GM12878 (cell line): ENCODE measurements around the gene SIM1. TPM values are rescaled to one million over a fixed set of nuclear protein-coding genes. Genes with fewer than 3 reads are reported as not detected.

ENCODE experiments used
- ATAC-seq: fragments of 200-7000 bp; cut with Tn5 transposase; 3 replicates; pipeline ENCODE4 v1.9.1; 2020; ENCODE audit warnings: mild to moderate bottlenecking, moderate library complexity
- BruUV-seq: library from RNA; stranded (reverse); fragments of 400-500 nt; replicated peaks from 2 replicates; lab custom pipeline; 2021; lab: Mats Ljungman, UMichigan
- CTCF ChIA-PET: fragments of 300-600 bp; sonication (Branson Sonifier 250); formaldehyde crosslinking; extraction: SDS; loops from one replicate; lab custom pipeline; 2021; ENCODE audit warnings: inconsistent platforms; lab: Yijun Ruan, JAX
- POLR2A ChIA-PET: fragments of 350-600 bp; formaldehyde crosslinking; extraction: SDS; loops from one replicate; lab custom pipeline; 2021; ENCODE audit warnings: inconsistent platforms; lab: Charles Lee
- RAD21 ChIA-PET: fragments of 300-600 bp; sonication (Branson Sonifier 250); formaldehyde crosslinking; loops from one replicate; lab custom pipeline; 2023; ENCODE audit warnings: antibody characterized with exemption; ENCODE audit not compliant: unreplicated experiment; lab: Charles Lee
- SMC1A ChIA-PET: fragments of 300-600 bp; sonication (Branson Sonifier 250); formaldehyde crosslinking; loops from one replicate; lab custom pipeline; 2023; ENCODE audit not compliant: unreplicated experiment, uncharacterized antibody; lab: Charles Lee
- DNase-seq: peaks from one replicate; pipeline ENCODE4 v3.0.0-alpha.2; 2011; ENCODE audit warnings: low read depth, low spot score
- FAIRE-seq: peaks from 3 replicates; lab custom pipeline; 2011; peaks lifted over from hg19 to GRCh38; lab: Jason Lieb, UNC
- H2AFZ ChIP-seq: 2 replicates; pipeline ENCODE4 v1.6.0; 2011; ENCODE audit warnings: low read depth, low read length, control low read depth; ENCODE audit not compliant: control insufficient read depth
- H3K27ac ChIP-seq: 2 replicates; pipeline ENCODE4 v1.5.1; 2011; ENCODE audit warnings: control low read depth; ENCODE audit not compliant: control insufficient read depth, insufficient read depth
- H3K27me3 ChIP-seq, 2 experiments: replicated peaks in 1 of 2; 2 replicates each; pipeline versions ENCODE4 v1.6.0 to v1.6.1; 2011; ENCODE audit warnings: low read length in 1 of 2; ENCODE audit not compliant: control insufficient read depth in 2 of 2, insufficient read depth in 2 of 2
- H3K36me3 ChIP-seq, 2 experiments: 2 replicates each; pipeline ENCODE4 v1.5.1; 2011; ENCODE audit warnings: low read length in 1 of 2; ENCODE audit not compliant: control insufficient read depth in 2 of 2, insufficient read depth in 2 of 2
- H3K4me1 ChIP-seq: 2 replicates; pipeline ENCODE4 v1.6.1; 2011; ENCODE audit warnings: mild to moderate bottlenecking, low read length, moderate library complexity, mixed read lengths; ENCODE audit not compliant: control insufficient read depth, insufficient read depth
- H3K4me2 ChIP-seq: 2 replicates; pipeline ENCODE4 v1.6.0; 2011; ENCODE audit warnings: control low read depth; ENCODE audit not compliant: control insufficient read depth, insufficient read depth
- H3K4me3 ChIP-seq: fragments of 200-600 bp; sonication (generic); 2 replicates; pipeline ENCODE4 v1.5.1; 2016
- H3K79me2 ChIP-seq: 2 replicates; pipeline ENCODE4 v1.6.0; 2011; ENCODE audit warnings: low read length; ENCODE audit not compliant: control insufficient read depth, insufficient read depth
- H3K9ac ChIP-seq: 2 replicates; pipeline ENCODE4 v1.8.0; 2011; ENCODE audit warnings: low read length, control low read depth, mixed read lengths; ENCODE audit not compliant: control insufficient read depth, insufficient read depth
- H3K9me3 ChIP-seq: replicated peaks from 3 replicates; pipeline ENCODE4 v1.5.1; 2011; ENCODE audit warnings: mild to moderate bottlenecking, low read length; ENCODE audit not compliant: control insufficient read depth, insufficient read depth
- H4K20me1 ChIP-seq: 2 replicates; pipeline ENCODE4 v1.6.0; 2011; ENCODE audit not compliant: control insufficient read depth, insufficient read depth
- EP300 ChIP-seq, 2 experiments: fragments of 150-350 bp in 1 of 2; IDR thresholded peaks; 2 replicates each; pipeline ENCODE4 v1.6.1; 2011 to 2012; ENCODE audit warnings: low read depth in 2 of 2, low read length in 2 of 2, borderline replicate concordance in 1 of 2, improper control_type of control experiment in 1 of 2, inconsistent platforms in 1 of 2; ENCODE audit not compliant: control insufficient read depth in 1 of 2
- HCFC1 ChIP-seq: fragments of 150-350 bp; IDR thresholded peaks from 2 replicates; pipeline ENCODE4 v1.6.1; 2014; ENCODE audit warnings: low read length
- KLF5 ChIP-seq: fragments of 450-650 bp; IDR thresholded peaks from 2 replicates; pipeline ENCODE4 v1.6.1; 2014; ENCODE audit warnings: mild to moderate bottlenecking; ENCODE audit not compliant: partially characterized antibody
- NR2F1 ChIP-seq: fragments of 450-650 bp; conservative IDR thresholded peaks from 2 replicates; pipeline ENCODE4 v1.6.1; 2017; ENCODE audit warnings: mild to moderate bottlenecking
- PAX5 ChIP-seq: IDR thresholded peaks from 2 replicates; pipeline ENCODE4 v1.6.1; 2011; ENCODE audit warnings: low read depth, low read length, borderline replicate concordance
- RELB ChIP-seq: fragments of 450-650 bp; IDR thresholded peaks from 2 replicates; pipeline ENCODE4 v1.6.1; 2017; ENCODE audit warnings: low read depth, mild to moderate bottlenecking, moderate library complexity
- RUNX3 ChIP-seq: IDR thresholded peaks from 2 replicates; pipeline ENCODE4 v1.6.1; 2012; ENCODE audit warnings: low read length, inconsistent platforms
- STAT1 ChIP-seq: fragments of 450-650 bp; conservative IDR thresholded peaks from 2 replicates; pipeline ENCODE4 v1.6.1; 2014; ENCODE audit warnings: antibody characterized with exemption, mild to moderate bottlenecking
- SUZ12 ChIP-seq: fragments of 200-600 bp; sonication (generic); IDR thresholded peaks from one replicate; pipeline ENCODE4 v1.6.1; 2018; ENCODE audit warnings: antibody characterized with exemption, mild to moderate bottlenecking; ENCODE audit not compliant: unreplicated experiment
- TAF1 ChIP-seq: IDR thresholded peaks from 2 replicates; pipeline ENCODE4 v1.6.1; 2011; ENCODE audit warnings: mild to moderate bottlenecking, low read depth, low read length, borderline replicate concordance
- WRNIP1 ChIP-seq: IDR thresholded peaks from 2 replicates; pipeline ENCODE4 v1.6.1; 2011; ENCODE audit warnings: low read depth, low read length, improper control_type of control experiment, borderline replicate concordance
- ZBTB40 ChIP-seq: fragments of 450-650 bp; IDR thresholded peaks from 2 replicates; pipeline ENCODE4 v1.6.1; 2016; ENCODE audit warnings: mild to moderate bottlenecking, moderate library complexity, borderline replicate concordance
- ZNF274 ChIP-seq: IDR thresholded peaks from one replicate; pipeline ENCODE4 v1.8.0; 2011; ENCODE audit not compliant: insufficient read length, insufficient read depth
- WGBS: methylation state at CpG from one replicate; pipeline ENCODE4 v1.1.6; 2016; ENCODE audit warnings: low lambda C conversion rate; ENCODE audit not compliant: insufficient replicate concordance, insufficient coverage; ENCODE audit errors: missing lambda C conversion rate; 5-methylcytosine and 5-hydroxymethylcytosine counted together
- in situ Hi-C: fragments of 300-500 bp; cut with MboI; formaldehyde crosslinking; loops from 9 replicates; pipeline ENCODE4 v1.14.3; 2018; ENCODE audit warnings: mixed read lengths
- intact Hi-C: fragments of 100-400 bp; cut with micrococcal nuclease; formaldehyde crosslinking; loops from one replicate; pipeline ENCODE4 v1.14.2; 2022; ENCODE audit not compliant: unreplicated experiment
- polyA plus RNA-seq, 11 experiments: library from polyadenylated mRNA; depleted of rRNA in 4 of 11; unstranded in 6 of 11; stranded (reverse) in 5 of 11; fragments of >200 nt; fragmentation: Nextera tagmentation in 4 of 11; fragmentation: Illumina TruSeq in 1 of 11; extraction: Ambion mirVana in 4 of 11; extraction: Trizol in 1 of 11; gene quantifications; 1 replicate in 1 of 11; 2 replicates in 10 of 11; pipeline versions ENCODE4 v1.2.1 to v1.2.3, GENCODE V29; 2011 to 2016; ENCODE audit warnings: inconsistent platforms in 2 of 11, missing spikeins in 2 of 11, low read depth in 1 of 11
- total RNA-seq, 4 experiments: library from RNA; depleted of rRNA in 3 of 4; stranded (reverse); fragments of >200 nt in 3 of 4; fragmentation: Illumina TruSeq in 1 of 4; extraction: Trizol in 1 of 4; gene quantifications; 2 replicates each; pipeline versions ENCODE4 v1.2.1 to v1.2.3, GENCODE V29; 2013 to 2021
- TF ChIP-seq, protein P1 (sequence below): fragments of 450-650 bp; IDR thresholded peaks from 2 replicates; pipeline ENCODE4 v1.6.1; 2017; ENCODE audit warnings: mild to moderate bottlenecking, moderate library complexity

SIM1 gene
- total and polyA plus RNA-seq, 10 of the 15 experiments (the other 5 are each of a cell fraction or from before 2014, with no cell fraction given): not detected

DNA sequence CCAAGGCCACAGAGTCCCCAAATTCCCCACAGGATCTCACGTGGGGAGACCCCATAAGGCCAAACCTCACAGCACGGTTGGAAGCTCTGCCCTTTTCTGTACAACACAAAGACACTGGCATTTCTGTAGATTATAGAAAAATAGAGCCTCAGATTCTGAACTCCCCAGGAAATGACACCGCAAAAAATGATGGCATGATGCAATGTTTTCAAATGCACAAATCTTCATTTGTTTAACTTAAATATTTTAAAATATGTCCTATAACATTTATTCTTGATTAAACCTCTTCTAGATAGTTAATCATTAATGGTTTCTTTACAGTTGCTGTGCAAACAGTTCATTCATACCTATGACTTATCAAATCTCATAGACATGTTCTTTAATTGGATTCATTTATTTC lies 33.8 kb downstream of the SIM1 start:
- ChIA-PET CTCF (interaction anchor here (0.9 kb wide), 2 partner anchors 9 to 49 kb away, joined by 3 to 4 read pairs; no protein-coding TSS in a partner anchor), SMC1A (interaction anchor here (1.3 kb wide), 1 partner anchor 14 kb away, joined by 3 read pairs; no protein-coding TSS in a partner anchor)
- no peak overlapping the region for H2AFZ ChIP-seq
- TF ChIP-seq KLF5 (no peak), PAX5 (no peak), ZNF274 (no peak), STAT1 (no peak), TAF1 (no peak), WRNIP1 (no peak), EP300 (IDR thresholded peaks at IDR 0.05; ENCODE audit: borderline replicate concordance in 1 of 2, control insufficient read depth in 1 of 2, low read depth in 2 of 2, low read length in 2 of 2) (no peak), ZBTB40 (no peak), SUZ12 (no peak), RUNX3 (no peak), HCFC1 (no peak), NR2F1 (no peak), RELB (no peak)
- TF ChIP-seq, protein P1, sequence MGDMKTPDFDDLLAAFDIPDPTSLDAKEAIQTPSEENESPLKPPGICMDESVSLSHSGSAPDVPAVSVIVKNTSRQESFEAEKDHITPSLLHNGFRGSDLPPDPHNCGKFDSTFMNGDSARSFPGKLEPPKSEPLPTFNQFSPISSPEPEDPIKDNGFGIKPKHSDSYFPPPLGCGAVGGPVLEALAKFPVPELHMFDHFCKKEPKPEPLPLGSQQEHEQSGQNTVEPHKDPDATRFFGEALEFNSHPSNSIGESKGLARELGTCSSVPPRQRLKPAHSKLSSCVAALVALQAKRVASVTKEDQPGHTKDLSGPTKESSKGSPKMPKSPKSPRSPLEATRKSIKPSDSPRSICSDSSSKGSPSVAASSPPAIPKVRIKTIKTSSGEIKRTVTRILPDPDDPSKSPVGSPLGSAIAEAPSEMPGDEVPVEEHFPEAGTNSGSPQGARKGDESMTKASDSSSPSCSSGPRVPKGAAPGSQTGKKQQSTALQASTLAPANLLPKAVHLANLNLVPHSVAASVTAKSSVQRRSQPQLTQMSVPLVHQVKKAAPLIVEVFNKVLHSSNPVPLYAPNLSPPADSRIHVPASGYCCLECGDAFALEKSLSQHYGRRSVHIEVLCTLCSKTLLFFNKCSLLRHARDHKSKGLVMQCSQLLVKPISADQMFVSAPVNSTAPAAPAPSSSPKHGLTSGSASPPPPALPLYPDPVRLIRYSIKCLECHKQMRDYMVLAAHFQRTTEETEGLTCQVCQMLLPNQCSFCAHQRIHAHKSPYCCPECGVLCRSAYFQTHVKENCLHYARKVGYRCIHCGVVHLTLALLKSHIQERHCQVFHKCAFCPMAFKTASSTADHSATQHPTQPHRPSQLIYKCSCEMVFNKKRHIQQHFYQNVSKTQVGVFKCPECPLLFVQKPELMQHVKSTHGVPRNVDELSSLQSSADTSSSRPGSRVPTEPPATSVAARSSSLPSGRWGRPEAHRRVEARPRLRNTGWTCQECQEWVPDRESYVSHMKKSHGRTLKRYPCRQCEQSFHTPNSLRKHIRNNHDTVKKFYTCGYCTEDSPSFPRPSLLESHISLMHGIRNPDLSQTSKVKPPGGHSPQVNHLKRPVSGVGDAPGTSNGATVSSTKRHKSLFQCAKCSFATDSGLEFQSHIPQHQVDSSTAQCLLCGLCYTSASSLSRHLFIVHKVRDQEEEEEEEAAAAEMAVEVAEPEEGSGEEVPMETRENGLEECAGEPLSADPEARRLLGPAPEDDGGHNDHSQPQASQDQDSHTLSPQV: no peak

More for the DNA sequence above, 33.8 kb downstream of the SIM1 start:
- in situ Hi-C loops (no loop called here), intact Hi-C loops (no loop called here)
- no peak overlapping the region for H3K4me3 ChIP-seq
- H3K79me2 ChIP-seq: no peaks in the 10 kb centered on the region
- 19% methylated on average over 3 of the region's 3 CpGs for WGBS
- POLR2A ChIA-PET: no interaction called here
- no peak overlapping the region for H3K4me2 ChIP-seq
- DNase-seq: no peak
- no TSS peak for BruUV-seq
- RAD21 ChIA-PET: no interaction called here
- no peak overlapping the region for H3K27ac ChIP-seq
- H4K20me1 ChIP-seq: no peaks in the 10 kb centered on the region
- H3K36me3 ChIP-seq: no peaks in the 10 kb centered on the region
- ATAC-seq: no peak
- H3K27me3 ChIP-seq: no peaks in the 10 kb centered on the region
- H3K4me1 ChIP-seq: no peaks in the 10 kb centered on the region
- no peak for FAIRE-seq
- H3K9ac ChIP-seq: no peak overlapping the region
- no peaks in the 10 kb centered on the region for H3K9me3 ChIP-seq
